ENCODE data around the gene ATP1B3. TPM values are rescaled to one million over a fixed set of nuclear protein-coding genes. Genes with fewer than 3 reads are reported as not detected.

Gene ATP1B3
- total RNA-seq, 2 donors from 2014 or later, result 231 to 374 TPM

DNA sequence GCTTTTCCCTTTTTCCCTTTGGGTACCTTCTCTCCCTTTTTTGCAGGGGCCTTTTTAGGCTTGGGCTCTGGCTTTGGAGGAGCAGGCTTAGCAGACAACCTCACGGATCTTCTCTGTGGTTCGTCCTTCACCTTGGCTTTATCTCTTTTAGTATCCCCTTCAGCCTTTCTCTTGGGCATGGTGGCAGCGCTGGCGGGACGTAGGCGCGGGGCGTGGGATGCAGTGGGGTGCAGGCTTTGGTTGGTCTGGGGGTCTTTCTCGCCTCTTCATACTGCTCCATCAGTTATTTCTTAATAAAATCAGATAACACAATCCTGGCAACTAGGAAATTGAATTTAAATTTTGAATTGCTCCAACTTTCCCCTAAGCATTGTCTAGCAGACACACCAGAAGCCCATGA lies 11.3 kb upstream of the ATP1B3 start:
- no peak for DNase-seq
- H3K4me1 ChIP-seq, result no peaks in the 10 kb centered on the region
- H3K9ac ChIP-seq (ENCODE audit: low read depth in 2 of 2, low read length in 2 of 2), result no peak overlapping the region
- no peak overlapping the region for H3K27ac ChIP-seq
- H3K4me3 ChIP-seq, result no peak overlapping the region
- intact Hi-C loops (cut with DNase I), result loop anchor here (10.0 kb wide), 1 partner anchor 70 kb away; no protein-coding TSS in a partner anchor
- H3K36me3 ChIP-seq, result no peaks in the 10 kb centered on the region
- H3K9me3 ChIP-seq, result no peaks in the 10 kb centered on the region
- no peaks in the 10 kb centered on the region for H3K27me3 ChIP-seq
- TF ChIP-seq, protein P1, sequence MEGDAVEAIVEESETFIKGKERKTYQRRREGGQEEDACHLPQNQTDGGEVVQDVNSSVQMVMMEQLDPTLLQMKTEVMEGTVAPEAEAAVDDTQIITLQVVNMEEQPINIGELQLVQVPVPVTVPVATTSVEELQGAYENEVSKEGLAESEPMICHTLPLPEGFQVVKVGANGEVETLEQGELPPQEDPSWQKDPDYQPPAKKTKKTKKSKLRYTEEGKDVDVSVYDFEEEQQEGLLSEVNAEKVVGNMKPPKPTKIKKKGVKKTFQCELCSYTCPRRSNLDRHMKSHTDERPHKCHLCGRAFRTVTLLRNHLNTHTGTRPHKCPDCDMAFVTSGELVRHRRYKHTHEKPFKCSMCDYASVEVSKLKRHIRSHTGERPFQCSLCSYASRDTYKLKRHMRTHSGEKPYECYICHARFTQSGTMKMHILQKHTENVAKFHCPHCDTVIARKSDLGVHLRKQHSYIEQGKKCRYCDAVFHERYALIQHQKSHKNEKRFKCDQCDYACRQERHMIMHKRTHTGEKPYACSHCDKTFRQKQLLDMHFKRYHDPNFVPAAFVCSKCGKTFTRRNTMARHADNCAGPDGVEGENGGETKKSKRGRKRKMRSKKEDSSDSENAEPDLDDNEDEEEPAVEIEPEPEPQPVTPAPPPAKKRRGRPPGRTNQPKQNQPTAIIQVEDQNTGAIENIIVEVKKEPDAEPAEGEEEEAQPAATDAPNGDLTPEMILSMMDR (IDR thresholded peaks at IDR 0.05), result no peak

DNA sequence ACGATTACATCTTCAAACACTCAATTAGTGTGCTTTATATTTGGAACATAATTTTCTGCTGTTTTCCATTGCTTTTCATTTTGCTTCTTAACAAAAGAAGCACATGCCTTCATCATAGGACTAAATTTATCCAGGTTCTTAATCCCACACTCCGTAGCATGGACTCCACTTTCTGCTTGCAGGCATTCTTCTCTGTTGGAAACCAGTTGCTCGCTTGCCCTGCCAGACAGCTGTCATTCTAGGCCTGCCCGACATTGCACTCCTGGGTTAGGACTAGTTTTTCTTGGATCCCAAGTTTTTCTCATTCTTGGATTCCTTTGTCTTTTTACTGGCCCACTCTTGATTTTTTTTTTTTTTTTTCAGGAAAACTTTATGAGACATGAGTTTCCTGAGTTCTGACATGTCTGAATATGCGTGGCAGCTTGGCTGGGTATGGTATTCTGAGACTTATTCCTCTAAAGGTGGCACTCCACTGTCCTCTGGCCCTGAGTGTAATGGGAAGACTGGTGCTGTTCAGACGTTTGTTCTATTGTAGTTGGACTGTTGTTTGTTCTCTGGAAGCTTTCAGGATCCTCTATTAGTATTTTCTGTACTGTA lies 6.3 kb upstream of the ATP1B3 start:
- H3K36me3 ChIP-seq, result no peaks in the 10 kb centered on the region

DNA sequence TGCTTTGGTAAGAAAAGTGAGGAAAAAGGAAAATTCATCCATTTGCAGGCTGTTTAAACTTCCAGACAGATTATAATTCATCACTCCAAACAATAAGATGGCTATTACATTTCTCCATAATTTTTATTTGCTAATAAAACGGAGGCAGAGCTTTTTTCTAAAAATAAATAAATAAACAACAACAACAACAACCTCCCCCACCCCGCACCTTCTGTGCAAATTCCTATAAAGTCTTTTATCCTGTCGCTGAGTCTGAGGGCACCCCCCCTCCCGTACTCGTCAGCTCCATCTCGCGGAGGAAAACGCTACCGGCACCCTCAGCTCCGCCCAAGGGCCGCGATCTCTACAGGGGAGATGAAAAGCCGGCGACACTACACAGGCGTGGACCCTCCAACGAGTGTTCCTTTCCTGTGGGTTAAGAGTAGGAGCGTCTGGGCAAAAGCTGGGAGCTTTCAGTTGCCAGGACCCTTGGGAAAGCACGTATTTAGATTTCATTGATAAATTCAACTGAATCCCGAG lies 1.0 kb upstream of the ATP1B3 start:
- H3K4me3 ChIP-seq, result peak overlapping the region; percentile 94
- peaks cover 8% of the 10 kb centered on the region for H3K4me1 ChIP-seq
- intact Hi-C loops (cut with DNase I), result loop anchor here (1.0 kb wide), 1 partner anchor 137 kb away; the partner anchor contains the start of gene RNF7
- H3K9me3 ChIP-seq, result no peaks in the 10 kb centered on the region
- H3K36me3 ChIP-seq, result no peaks in the 10 kb centered on the region
- peak overlapping the region; percentile 94 for H3K27ac ChIP-seq
- H3K9ac ChIP-seq (ENCODE audit: low read depth in 2 of 2, low read length in 2 of 2), result peak overlapping the region; percentile 77 to 92
- H3K27me3 ChIP-seq, result no peaks in the 10 kb centered on the region
- TF ChIP-seq, protein P1 (IDR thresholded peaks at IDR 0.05), result peak; percentile 90
- DNase-seq, result peak; percentile 93

More for the DNA sequence above, 6.3 kb upstream of the ATP1B3 start:
- DNase-seq, result no peak
- Histone ChIP-seq H3K4me1 (no peaks in the 10 kb centered on the region), H3K27me3 (no peaks in the 10 kb centered on the region), H3K27ac (no peak overlapping the region), H3K9me3 (no peaks in the 10 kb centered on the region), H3K9ac (ENCODE audit: low read depth in 2 of 2, low read length in 2 of 2) (no peak overlapping the region), H3K4me3 (no peak overlapping the region)
- intact Hi-C loops (cut with DNase I), result no loop called here
- TF ChIP-seq, protein P1 (IDR thresholded peaks at IDR 0.05), result no peak

DNA sequence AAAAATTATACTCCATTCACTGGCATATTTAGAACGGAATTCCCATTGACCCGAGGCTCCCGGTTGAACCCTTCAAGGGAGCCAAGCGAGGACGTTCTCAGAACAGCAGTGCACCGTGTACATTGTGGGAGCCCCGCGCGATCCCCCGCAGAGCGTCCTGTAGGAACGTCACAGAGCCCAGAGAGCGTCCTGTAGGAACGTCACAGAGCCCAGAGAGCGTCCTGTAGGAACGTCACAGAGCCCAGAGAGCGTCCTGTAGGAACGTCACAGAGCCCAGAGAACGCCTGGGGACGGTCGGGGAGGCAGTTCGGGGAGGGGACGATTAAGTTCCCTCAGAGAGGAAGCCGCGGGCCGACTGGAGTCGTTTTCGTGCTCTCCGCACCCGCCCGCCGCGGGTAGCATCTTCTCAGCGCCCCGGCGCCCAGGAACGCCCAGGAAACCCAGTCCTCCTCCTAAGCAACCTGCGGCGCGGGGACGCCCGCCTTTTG lies 506 bp upstream of the ATP1B3 start:
- TF ChIP-seq, protein P1 (IDR thresholded peaks at IDR 0.05), result no peak
- intact Hi-C loops (cut with DNase I), result loop anchor here (1.0 kb wide), 1 partner anchor 138 kb away; the partner anchor contains the start of gene RNF7
- H3K9ac ChIP-seq (ENCODE audit: low read depth in 2 of 2, low read length in 2 of 2), result peak overlapping the region; percentile 77 to 92
- H3K4me1 ChIP-seq, result peaks cover 8% of the 10 kb centered on the region
- peak overlapping the region; percentile 94 for H3K27ac ChIP-seq
- no peaks in the 10 kb centered on the region for H3K9me3 ChIP-seq
- peak; percentile 65 for DNase-seq
- peak overlapping the region; percentile 94 for H3K4me3 ChIP-seq
- no peaks in the 10 kb centered on the region for H3K36me3 ChIP-seq
- no peaks in the 10 kb centered on the region for H3K27me3 ChIP-seq

DNA sequence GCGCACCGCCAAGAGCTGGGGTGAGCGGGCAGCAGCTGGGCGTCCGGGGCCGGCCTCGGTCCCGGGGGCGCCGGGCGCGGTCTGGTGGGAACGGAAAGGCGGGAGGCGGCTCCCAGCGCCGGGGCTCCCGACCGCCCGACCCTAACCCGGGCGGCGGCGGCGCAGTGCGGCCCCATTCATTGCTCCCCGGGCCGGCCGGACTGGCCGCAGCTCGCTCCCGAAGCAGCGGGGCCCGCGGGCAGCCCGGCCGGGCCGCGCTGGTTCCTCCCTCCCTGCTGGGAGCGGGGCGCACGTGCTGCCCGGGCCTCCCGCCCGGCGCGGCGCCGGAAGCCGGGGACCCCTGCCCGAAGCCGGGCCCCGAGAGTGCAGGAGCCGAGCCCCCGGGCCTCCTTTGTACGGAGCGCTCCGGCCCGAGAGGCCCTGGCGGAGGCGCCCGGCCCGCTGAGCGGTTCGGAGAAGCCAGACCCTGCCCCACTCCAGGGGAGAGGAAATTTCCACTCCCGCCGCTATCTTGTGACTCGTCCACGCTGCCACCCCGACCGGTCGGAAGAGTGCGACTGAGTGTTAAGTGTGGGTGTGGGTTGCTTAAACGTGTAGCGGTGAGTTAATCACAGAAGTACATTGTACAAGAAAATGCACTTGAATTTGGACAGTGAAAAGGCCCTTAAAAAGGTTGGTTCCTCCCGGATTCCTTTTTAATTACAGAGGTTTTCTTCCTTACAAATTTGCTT lies 613 bp downstream of the ATP1B3 start:
- TF ChIP-seq, protein P1 (IDR thresholded peaks at IDR 0.05), result no peak
- Histone ChIP-seq H3K4me1 (peaks cover 8% of the 10 kb centered on the region), H3K4me3 (peak overlapping the region; percentile 94), H3K9ac (ENCODE audit: low read depth in 2 of 2, low read length in 2 of 2) (peak overlapping the region; percentile 89 to 98), H3K27me3 (no peaks in the 10 kb centered on the region), H3K36me3 (no peaks in the 10 kb centered on the region), H3K9me3 (no peaks in the 10 kb centered on the region), H3K27ac (peak overlapping the region; percentile 99)
- intact Hi-C loops (cut with DNase I), result no loop called here
- peak; percentile 67 for DNase-seq

Measured in colonic mucosa (tissue), 4 donors.